HG03565 (cell line): ENCODE results near the gene SLC22A5.
A peak's percentile ranks its signal among the peaks of the same experiment; 100 is the strongest.

Experiments used
- ATAC-seq: cut with Tn5 transposase; IDR thresholded peaks from one replicate; pipeline ENCODE4 v1.9.1; 2021; ENCODE audit warnings: mild to moderate bottlenecking, moderate library complexity; ENCODE audit not compliant: unreplicated experiment

The SLC22A5 gene

GRCh38 chr5:132365213-132365612 is 4.3 kb upstream of the SLC22A5 start:
- ATAC-seq = no peak

GRCh38 chr5:132368186-132368585 is 1.3 kb upstream of the SLC22A5 start:
- no peak for ATAC-seq

- ATAC-seq = no peak
These were observed 470 bp upstream of the SLC22A5 start for GRCh38 chr5:132369007-132369473.

GRCh38 chr5:132370181-132370970 is 866 bp downstream of the SLC22A5 start:
- ATAC-seq = no peak

- no peak for ATAC-seq
These were observed 1.6 kb downstream of the SLC22A5 start for GRCh38 chr5:132370971-132371602.

- no peak for ATAC-seq
These were observed 2.1 kb downstream of the SLC22A5 start for GRCh38 chr5:132371603-132371994.

- ATAC-seq = no peak
These were observed 2.6 kb downstream of the SLC22A5 start for GRCh38 chr5:132372127-132372526.

GRCh38 chr5:132372542-132372941 is 3.0 kb downstream of the SLC22A5 start:
- ATAC-seq = no peak

- ATAC-seq = no peak
These were observed 6.4 kb downstream of the SLC22A5 start for GRCh38 chr5:132375957-132376356.

GRCh38 chr5:132376694-132377641 is 7.5 kb downstream of the SLC22A5 start:
- ATAC-seq = no peak

GRCh38 chr5:132377738-132378137 is 8.2 kb downstream of the SLC22A5 start:
- ATAC-seq = no peak

- ATAC-seq = no peak
These were observed 9.1 kb downstream of the SLC22A5 start for GRCh38 chr5:132378580-132378979.

GRCh38 chr5:132380047-132380446 is 10.5 kb downstream of the SLC22A5 start:
- no peak for ATAC-seq

GRCh38 chr5:132380741-132381140 is 11.2 kb downstream of the SLC22A5 start:
- ATAC-seq = no peak

- ATAC-seq = no peak
These were observed 12.1 kb downstream of the SLC22A5 start for GRCh38 chr5:132381614-132382013.

GRCh38 chr5:132383261-132383660 is 13.8 kb downstream of the SLC22A5 start:
- ATAC-seq = no peak

GRCh38 chr5:132383984-132384383 is 14.5 kb downstream of the SLC22A5 start:
- no peak for ATAC-seq

- ATAC-seq = no peak
These were observed 15.1 kb downstream of the SLC22A5 start for GRCh38 chr5:132384506-132385050.

GRCh38 chr5:132385326-132386105 is 16.0 kb downstream of the SLC22A5 start:
- ATAC-seq = no peak

GRCh38 chr5:132386644-132387286 is 17.3 kb downstream of the SLC22A5 start:
- ATAC-seq = peak; percentile 77
